ENCODE data around the gene KCNQ4.

The KCNQ4 gene

GRCh38 chr1:40820911-40821693, 37.5 kb downstream of the KCNQ4 start:
- H3K27ac ChIP-seq (replicated peaks): no peak overlapping the region
- no peak for TF ChIP-seq SPI1 (IDR thresholded peaks at IDR 0.05; ENCODE audit: borderline replicate concordance, low read depth)
- no peak for TF ChIP-seq GABPA (IDR thresholded peaks at IDR 0.05; ENCODE audit: low read depth)
- no peak for TF ChIP-seq CTCF (IDR thresholded peaks at IDR 0.05; ENCODE audit: insufficient read depth, low read length)
- TF ChIP-seq, protein P1, sequence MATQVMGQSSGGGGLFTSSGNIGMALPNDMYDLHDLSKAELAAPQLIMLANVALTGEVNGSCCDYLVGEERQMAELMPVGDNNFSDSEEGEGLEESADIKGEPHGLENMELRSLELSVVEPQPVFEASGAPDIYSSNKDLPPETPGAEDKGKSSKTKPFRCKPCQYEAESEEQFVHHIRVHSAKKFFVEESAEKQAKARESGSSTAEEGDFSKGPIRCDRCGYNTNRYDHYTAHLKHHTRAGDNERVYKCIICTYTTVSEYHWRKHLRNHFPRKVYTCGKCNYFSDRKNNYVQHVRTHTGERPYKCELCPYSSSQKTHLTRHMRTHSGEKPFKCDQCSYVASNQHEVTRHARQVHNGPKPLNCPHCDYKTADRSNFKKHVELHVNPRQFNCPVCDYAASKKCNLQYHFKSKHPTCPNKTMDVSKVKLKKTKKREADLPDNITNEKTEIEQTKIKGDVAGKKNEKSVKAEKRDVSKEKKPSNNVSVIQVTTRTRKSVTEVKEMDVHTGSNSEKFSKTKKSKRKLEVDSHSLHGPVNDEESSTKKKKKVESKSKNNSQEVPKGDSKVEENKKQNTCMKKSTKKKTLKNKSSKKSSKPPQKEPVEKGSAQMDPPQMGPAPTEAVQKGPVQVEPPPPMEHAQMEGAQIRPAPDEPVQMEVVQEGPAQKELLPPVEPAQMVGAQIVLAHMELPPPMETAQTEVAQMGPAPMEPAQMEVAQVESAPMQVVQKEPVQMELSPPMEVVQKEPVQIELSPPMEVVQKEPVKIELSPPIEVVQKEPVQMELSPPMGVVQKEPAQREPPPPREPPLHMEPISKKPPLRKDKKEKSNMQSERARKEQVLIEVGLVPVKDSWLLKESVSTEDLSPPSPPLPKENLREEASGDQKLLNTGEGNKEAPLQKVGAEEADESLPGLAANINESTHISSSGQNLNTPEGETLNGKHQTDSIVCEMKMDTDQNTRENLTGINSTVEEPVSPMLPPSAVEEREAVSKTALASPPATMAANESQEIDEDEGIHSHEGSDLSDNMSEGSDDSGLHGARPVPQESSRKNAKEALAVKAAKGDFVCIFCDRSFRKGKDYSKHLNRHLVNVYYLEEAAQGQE (IDR thresholded peaks at IDR 0.05; ENCODE audit: insufficient replicate concordance, low read depth): no peak
- TF ChIP-seq POLR2AphosphoS5 (IDR thresholded peaks at IDR 0.05; ENCODE audit: low read depth): no peak
- no peak for DNase-seq (ENCODE audit: low read depth in 1 of 2, low spot score in 1 of 2)
- no peaks in the 10 kb centered on the region for H3K27me3 ChIP-seq (ENCODE audit: insufficient read depth, poor library complexity, severe bottlenecking)
- H3K4me3 ChIP-seq (replicated peaks; ENCODE audit: insufficient read depth, low read length): no peak overlapping the region

DNA sequence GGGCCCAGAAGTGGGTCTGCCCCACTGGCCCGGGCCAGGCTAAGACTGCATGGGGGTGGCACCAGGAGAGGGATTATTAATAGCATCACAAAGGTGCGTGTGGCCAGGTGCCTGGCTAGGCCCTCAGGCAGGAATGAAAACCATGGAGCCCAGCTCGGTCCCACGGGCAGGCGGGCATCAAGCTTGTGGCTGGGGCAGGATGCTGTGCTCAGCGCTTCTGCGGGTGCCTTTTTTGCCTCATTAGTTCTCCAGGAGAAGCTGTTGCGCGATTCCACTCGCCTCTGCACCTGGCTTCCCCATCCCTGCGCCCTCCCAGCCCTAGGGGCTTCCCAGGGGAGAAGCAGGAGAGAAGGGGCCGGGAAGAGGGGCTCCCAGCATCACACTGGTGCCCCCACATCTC, 39.3 kb downstream of the KCNQ4 start:
- DNase-seq (ENCODE audit: low read depth in 1 of 2, low spot score in 1 of 2): no peak
- no peaks in the 10 kb centered on the region for H3K27me3 ChIP-seq (ENCODE audit: insufficient read depth, poor library complexity, severe bottlenecking)
- TF ChIP-seq, protein P1 (IDR thresholded peaks at IDR 0.05; ENCODE audit: insufficient replicate concordance, low read depth): no peak
- TF ChIP-seq POLR2AphosphoS5 (IDR thresholded peaks at IDR 0.05; ENCODE audit: low read depth) (no peak), GABPA (IDR thresholded peaks at IDR 0.05; ENCODE audit: low read depth) (no peak)
- H3K4me3 ChIP-seq (replicated peaks; ENCODE audit: insufficient read depth, low read length): no peak overlapping the region
- H3K27ac ChIP-seq (replicated peaks): no peak overlapping the region

DNA sequence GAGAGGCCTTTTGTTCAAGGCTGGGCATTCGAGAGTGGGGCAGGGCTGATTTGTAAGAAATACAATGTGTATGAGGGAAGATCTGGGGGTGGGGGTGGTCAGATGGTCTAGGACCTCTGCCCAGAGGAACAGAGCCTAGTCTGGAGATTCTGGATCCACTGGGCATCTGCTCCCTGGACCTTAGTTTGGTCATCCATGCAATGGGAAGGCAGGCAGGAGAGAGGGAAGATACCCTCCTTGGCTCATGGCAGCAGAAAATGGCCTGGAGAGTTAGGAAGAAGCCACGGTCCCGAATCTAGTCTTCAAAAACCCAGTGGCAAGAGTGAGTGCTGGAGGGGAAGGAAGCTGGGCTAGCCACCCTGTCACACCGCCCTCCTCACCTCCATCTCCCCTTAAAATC, 39.8 kb downstream of the KCNQ4 start:
- no peak overlapping the region for H3K27ac ChIP-seq (replicated peaks)
- no peak for TF ChIP-seq SPI1 (IDR thresholded peaks at IDR 0.05; ENCODE audit: borderline replicate concordance, low read depth)
- TF ChIP-seq CTCF (IDR thresholded peaks at IDR 0.05; ENCODE audit: insufficient read depth, low read length): no peak
- TF ChIP-seq GABPA (IDR thresholded peaks at IDR 0.05; ENCODE audit: low read depth): no peak
- TF ChIP-seq, protein P1 (IDR thresholded peaks at IDR 0.05; ENCODE audit: insufficient replicate concordance, low read depth): no peak
- no peak for TF ChIP-seq POLR2AphosphoS5 (IDR thresholded peaks at IDR 0.05; ENCODE audit: low read depth)
- DNase-seq (ENCODE audit: low read depth in 1 of 2, low spot score in 1 of 2): no peak
- H3K27me3 ChIP-seq (ENCODE audit: insufficient read depth, poor library complexity, severe bottlenecking): no peaks in the 10 kb centered on the region
- H3K4me3 ChIP-seq (replicated peaks; ENCODE audit: insufficient read depth, low read length): no peak overlapping the region
